NK-92 (cell line): Measurements from ENCODE around the gene GEMIN4.
A peak's percentile ranks its signal among the peaks of the same experiment; 100 is the strongest.
"Not testable (repeated sequence)": the region's sequence is repeated elsewhere in the genome, so short reads cannot be mapped to it uniquely, and the experiment has no call there.

ENCODE experiments used
- DNase-seq: peaks from one replicate; lab custom pipeline; 2025; ENCODE audit not compliant: unreplicated experiment; lab: John Stamatoyannopoulos, UW

GEMIN4 gene

GRCh38 chr17:781805-782731 lies 30.0 kb upstream of the GEMIN4 start, which contains the start of the genes GLOD4 and MRM3:
Gene GLOD4, minus strand, starts transcription at chr17:782280. Its CDS starts 25 bp downstream, at chr17:782255.
Gene MRM3, plus strand, starts transcription at chr17:782353. Its CDS starts 26 bp downstream, at chr17:782379.
- DNase-seq = peak; percentile 37

GRCh38 chr17:778096-778495 lies 26.0 kb upstream of the GEMIN4 start:
- DNase-seq = no peak

- DNase-seq = no peak
Observed at GRCh38 chr17:774313-774584, 22.2 kb upstream of the GEMIN4 start.

GRCh38 chr17:773467-774312 lies 21.6 kb upstream of the GEMIN4 start:
- DNase-seq = no peak

- DNase-seq = no peak
Observed at GRCh38 chr17:773016-773415, 21.0 kb upstream of the GEMIN4 start.

GRCh38 chr17:767076-767475 lies 15.0 kb upstream of the GEMIN4 start:
- no peak for DNase-seq

- no peak for DNase-seq
Observed at GRCh38 chr17:760371-760770, 8.3 kb upstream of the GEMIN4 start.

GRCh38 chr17:759964-760363 lies 7.9 kb upstream of the GEMIN4 start:
- no peak for DNase-seq

- not testable (repeated sequence) for DNase-seq
Observed at GRCh38 chr17:756010-756567, 4.0 kb upstream of the GEMIN4 start.

- not testable (repeated sequence) for DNase-seq
Observed at GRCh38 chr17:755319-755961, 3.4 kb upstream of the GEMIN4 start.

GRCh38 chr17:753418-753817 lies 1.4 kb upstream of the GEMIN4 start:
- DNase-seq = no peak

GRCh38 chr17:752620-753219 lies 656 bp upstream of the GEMIN4 start:
- no peak for DNase-seq

GRCh38 chr17:751269-752001 lies 629 bp downstream of the GEMIN4 start:
- DNase-seq = no peak

- DNase-seq = no peak
Observed at GRCh38 chr17:750431-751037, 1.5 kb downstream of the GEMIN4 start.

GRCh38 chr17:749359-749758 lies 2.7 kb downstream of the GEMIN4 start:
- DNase-seq = not testable (repeated sequence)

GRCh38 chr17:748604-749003 lies 3.5 kb downstream of the GEMIN4 start:
- not testable (repeated sequence) for DNase-seq

- DNase-seq = no peak
Observed at GRCh38 chr17:746783-747629, 5.1 kb downstream of the GEMIN4 start.

GRCh38 chr17:746181-746580 lies 5.9 kb downstream of the GEMIN4 start:
- DNase-seq = no peak

- DNase-seq = no peak
Observed at GRCh38 chr17:745406-745805, 6.7 kb downstream of the GEMIN4 start.
